Effector CD8-positive, alpha-beta T cell (primary cell): ENCODE measurements around the gene GIMAP4.
"Not testable (repeated sequence)": the region's sequence is repeated elsewhere in the genome, so short reads cannot be mapped to it uniquely, and the experiment has no call there.

Source experiments
- DNase-seq: peaks from one replicate; lab custom pipeline; 2025; lab: John Stamatoyannopoulos, UW
- total RNA-seq, 4 experiments: gene quantifications; one replicate each; lab custom pipeline; 2026; lab: John Stamatoyannopoulos, UW

GIMAP4 gene
- 57.4 to 277 (median 169) reads per million in 4 experiments for total RNA-seq

DNA sequence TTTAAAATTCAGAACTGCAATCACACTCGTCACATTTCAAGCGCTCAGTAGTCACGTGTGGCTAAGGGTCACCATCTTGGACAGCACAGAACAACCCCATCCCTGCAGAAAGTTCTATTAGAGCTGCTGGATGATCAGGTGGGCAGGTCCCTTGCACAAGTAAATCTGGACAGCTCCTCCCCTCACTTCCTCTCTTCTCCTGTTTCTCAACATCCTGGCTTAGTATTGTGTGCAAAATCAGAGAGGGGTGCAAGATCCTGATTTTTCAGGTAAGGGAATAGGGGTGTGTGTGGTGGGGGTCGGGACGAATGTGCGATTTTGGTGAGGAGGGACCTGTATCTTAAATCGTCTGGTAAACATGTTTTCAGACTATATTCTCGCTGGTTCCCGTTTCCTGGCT, at the start of gene GIMAP4:
GIMAP4 (plus strand) TSS at position 222 of the 400 bp plus-strand sequence. CDS start 2,512 bp downstream, outside the sequence.
- DNase-seq: no peak

DNA sequence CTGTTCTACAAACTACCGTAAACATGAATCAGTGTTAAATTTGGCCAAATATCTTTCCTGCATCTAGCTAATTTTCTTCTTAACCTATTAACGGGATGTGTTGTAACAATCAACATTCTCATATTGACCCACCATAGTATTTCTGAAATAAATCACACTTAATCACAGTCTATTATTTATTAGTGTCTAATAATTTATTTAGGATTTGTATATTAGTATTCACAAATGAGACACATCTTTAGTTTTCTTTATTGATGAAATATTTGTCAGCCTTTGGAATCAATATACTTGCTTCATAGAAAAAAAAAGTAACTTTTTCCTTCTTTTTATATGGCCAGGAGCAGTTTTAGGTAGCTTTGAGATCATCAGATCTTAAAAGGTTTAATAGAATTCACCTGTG, 47.9 kb upstream of the GIMAP4 start:
- DNase-seq: no peak

DNA sequence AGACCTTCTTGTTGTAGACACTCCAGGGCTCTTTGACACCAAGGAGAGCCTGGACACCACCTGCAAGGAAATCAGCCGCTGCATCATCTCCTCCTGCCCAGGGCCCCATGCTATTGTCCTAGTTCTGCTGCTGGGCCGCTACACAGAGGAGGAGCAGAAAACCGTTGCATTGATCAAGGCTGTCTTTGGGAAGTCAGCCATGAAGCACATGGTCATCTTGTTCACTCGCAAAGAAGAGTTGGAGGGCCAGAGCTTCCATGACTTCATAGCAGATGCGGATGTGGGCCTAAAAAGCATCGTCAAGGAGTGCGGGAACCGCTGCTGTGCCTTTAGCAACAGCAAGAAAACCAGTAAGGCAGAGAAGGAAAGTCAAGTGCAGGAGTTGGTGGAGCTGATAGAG, 47.0 kb upstream of the GIMAP4 start:
- DNase-seq: no peak

DNA sequence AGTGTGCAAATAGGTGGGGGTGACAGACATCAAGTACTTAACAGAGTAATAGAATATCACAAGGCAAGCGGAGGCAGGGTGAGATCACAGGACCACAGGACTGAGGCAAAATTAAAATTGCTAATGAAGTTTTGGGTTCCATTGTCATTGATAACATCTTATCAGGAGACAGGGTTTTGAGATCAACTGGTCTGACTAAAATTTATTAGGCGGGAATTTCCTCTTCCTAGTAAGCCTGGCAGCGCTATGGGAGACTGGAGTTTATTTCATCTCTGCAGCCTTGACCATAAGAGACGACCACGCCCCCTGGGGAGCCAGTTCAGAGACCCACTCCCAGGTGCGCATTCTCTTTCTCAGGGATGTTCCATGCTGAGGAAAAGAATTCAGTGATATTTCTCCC, 44.3 kb upstream of the GIMAP4 start:
- not testable (repeated sequence) for DNase-seq

DNA sequence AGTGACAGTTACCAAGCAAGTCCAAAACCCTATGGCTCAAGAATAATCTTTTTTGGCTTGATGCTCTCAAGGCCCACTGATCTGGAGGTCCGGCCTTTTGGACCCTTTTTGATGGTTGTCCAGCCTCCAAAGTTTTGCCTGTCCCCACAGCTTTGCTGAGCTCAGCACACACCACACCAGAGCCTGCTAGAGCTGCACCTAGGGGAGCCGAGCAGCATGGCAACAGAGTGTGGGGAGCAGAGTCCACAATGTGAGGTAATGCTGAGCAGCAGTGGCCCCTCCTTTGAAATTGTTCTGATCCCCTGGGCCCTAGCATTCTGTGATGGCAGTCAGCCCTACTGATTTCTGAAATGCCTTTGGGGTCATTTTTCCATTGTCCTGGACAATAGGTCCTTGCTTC, 43.2 kb upstream of the GIMAP4 start:
- DNase-seq: no peak

DNA sequence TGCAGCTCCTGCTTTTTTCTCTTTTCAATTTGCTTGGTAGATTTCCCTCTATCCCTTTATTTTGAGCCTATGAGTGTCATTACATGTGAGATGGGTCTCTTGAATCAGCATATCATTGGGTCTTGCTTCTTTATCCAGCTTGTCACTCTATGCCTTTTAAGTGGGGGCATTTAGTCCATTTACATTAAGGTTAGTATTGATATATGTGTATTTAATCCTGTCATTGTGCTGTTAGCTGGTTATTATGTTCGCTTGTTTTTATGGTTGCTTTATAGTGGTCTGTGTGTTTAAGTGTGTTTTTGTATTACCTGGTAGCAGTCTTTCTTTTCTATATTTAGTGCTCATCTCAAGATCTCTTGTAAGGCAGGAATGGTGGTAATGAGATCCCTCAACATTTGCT, 35.5 kb upstream of the GIMAP4 start:
- no peak for DNase-seq

DNA sequence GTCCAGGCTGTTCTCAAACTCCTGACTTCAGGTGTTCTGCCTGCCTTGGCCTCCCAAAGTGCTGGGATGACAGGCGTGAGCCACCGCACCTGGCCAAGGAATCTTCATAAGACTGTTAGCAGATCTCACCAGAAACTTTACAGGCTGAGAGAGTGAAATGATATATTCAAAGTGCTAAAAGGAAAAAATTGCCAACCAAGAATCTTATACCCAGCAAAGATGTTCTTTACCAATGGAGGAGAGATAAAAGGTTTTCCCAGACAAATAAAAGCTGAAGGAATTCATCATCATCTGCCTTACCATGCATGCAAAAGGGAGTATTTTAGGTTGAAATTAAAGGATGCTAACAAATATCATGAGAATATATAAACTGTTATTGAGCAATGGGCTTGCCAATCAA, 28.9 kb upstream of the GIMAP4 start:
- no peak for DNase-seq

DNA sequence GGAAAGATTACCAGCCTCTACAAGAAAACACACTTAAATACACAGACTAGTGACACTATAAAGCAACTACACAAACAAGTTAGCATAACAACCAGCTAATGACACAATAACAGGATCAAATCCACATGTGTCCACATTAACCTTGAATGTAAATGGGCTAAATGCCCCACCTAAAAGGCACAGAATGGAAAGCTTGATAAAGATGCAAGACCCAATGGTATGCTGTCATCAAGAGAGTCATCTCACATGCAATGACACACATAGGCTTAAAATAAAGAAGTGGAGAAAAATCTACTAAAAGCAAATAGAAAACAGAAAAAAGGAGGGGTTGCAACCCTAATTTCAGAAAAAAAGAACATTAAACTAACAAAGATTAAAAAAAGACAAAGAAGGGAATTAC, 14.0 kb upstream of the GIMAP4 start:
- DNase-seq: no peak

DNA sequence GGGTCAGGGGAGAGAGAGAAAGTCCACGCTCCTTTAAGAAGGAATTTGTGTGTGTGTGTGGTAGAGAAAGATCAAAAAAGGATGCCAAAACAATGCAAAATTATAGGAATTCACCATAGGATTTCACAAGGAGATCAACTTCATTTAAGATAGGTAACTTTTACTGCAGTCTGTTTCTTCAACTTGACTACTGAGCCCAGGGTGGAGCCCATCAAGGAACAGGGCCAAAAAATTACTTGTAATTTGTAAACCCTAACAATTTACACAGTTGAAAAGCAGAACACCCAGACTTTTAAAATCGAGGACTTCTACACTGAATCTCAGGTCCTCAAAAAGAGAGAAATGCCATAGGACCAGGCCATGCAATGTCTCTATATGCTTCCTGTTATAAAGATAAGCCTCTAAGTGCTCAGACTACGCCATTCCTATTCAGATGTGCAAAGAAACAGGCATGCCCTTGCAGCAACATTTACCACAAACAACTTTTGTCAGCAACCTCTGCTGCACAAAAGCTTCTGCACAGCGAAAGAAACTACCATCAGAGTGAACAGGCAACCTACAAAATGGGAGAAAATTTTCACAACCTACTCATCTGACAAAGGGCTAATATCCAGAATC, 10.6 kb upstream of the GIMAP4 start:
- no peak for DNase-seq

DNA sequence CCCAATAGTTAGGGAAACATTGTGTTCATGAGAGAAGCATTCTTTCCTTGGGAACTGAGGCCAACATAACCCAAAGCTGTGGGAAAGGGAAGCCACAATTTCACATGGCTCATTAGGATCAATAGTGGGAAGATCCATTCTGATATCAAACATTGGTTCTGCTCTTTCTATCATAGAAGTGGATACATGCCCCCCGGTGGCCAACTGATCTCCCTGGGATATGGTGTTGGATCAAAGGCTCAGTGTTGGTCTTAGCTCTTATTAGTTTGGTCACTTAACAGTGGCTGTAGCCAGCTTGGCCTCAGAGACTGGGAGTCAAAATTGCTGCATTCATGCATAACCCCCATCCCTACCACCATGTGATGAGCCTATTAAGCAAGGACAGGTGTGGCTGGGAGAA, 6.7 kb upstream of the GIMAP4 start:
- DNase-seq: no peak

DNA sequence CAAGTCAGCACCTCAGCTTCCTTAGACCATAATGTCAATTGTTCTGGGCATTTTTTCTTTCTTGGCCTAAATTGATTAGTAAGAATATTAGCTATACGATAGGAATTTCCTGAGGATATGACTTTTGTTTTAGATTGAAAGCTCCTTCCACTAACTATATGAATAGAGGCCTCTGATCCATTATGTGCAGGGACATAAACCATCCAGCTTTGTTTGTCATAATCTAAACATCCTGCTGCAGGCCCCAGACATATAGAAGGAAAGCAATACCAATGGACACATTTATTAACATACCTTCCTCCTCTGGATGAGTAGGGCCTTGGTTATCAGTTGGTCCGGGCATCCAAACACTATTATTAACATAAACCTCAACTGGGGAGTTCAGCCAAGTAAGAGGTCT, 4.3 kb upstream of the GIMAP4 start:
- DNase-seq: no peak

DNA sequence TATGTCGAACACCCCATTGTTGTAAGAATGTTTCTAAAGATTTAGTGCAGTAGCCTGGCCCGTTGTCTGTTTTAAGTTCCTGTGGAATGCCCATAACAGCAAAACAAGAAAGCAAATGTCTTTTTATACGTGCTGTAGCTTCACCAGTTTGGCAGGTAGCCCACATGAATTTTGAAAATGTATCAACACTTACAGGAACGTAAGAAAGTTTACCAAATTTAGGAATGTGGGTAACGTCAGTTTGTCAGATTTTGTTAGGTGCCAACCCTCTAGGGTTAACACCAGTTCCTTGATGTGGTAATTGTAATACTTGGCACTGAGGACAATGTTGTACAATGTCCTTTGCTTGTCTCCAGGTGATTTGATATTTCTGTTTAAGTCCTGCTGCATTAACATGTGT, 3.2 kb upstream of the GIMAP4 start:
- DNase-seq: no peak

DNA sequence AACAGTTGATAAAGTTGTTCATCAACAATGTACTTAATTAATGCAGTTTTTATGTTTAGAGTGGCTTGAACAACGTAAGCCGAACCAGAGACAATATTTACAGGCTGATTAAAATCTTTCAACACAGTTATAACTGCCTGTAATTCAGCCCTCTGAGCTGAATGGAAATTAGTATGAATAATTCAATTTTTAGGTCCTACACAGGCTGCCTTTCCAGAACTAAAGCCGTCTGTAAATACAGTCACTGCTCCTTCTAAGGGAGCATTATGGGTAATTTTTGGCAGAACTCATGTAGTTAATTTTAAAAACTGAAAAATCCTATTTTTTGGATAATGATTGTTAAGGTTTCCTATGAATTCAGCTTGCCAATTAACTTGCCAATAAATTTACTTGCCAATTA, 2.6 kb upstream of the GIMAP4 start:
- no peak for DNase-seq

DNA sequence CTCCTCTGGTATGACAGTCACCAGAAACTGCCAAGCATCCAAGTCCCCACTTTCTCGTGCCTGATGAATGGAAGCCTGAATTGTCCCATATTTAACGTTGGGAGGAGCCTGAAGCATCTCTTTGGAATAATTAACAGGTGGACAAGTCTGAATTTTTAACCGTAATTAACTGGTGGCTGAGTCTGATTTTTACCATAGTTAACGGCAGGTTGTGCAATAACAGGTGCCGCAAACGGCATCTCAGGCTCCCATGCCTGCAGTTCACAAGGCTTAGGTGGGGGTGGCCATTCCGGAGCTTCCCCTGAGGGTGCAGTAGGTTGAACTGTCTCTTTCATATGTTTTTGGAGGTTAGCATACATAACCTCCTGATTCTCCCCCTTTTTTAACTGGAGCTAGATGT, 2.0 kb upstream of the GIMAP4 start:
- no peak for DNase-seq

DNA sequence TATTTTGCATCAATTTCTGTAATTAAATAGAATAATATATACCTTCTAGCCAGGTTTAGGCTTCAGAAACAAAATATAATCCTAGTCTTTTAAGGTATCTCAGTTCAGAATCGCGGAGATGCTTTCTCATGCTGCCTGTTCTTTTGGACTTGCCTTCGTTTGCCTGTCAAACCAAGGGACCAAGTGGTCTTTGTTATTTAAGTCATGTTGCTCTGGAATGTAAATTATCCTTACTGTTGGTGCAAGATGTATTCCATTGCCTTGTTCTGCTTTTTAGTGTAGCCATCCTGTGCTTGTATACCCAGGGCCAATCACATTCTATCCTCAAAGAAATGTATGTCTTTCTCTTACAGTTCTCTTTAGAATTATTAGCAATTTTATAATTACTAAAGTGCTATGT, 1.1 kb upstream of the GIMAP4 start:
- no peak for DNase-seq

DNA sequence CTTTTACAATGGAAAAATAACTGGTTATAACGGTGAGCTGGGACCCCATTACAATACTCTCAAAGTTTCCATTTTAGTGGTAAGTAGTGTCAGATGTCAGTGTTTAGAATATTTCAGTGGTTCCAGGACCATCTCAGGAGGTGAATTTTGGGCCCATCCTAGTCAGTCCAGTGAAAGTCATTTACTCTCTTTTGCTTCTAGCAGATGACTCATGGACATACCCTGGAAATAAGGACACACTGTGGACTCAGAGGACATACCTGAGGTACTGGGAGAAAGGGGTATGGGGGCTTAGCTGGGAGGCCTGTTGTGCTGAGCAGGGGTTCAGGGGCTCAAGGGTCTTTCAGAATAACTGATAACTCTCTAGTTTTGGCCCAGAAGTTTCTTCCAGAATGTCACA, 618 bp upstream of the GIMAP4 start:
- no peak for DNase-seq

DNA sequence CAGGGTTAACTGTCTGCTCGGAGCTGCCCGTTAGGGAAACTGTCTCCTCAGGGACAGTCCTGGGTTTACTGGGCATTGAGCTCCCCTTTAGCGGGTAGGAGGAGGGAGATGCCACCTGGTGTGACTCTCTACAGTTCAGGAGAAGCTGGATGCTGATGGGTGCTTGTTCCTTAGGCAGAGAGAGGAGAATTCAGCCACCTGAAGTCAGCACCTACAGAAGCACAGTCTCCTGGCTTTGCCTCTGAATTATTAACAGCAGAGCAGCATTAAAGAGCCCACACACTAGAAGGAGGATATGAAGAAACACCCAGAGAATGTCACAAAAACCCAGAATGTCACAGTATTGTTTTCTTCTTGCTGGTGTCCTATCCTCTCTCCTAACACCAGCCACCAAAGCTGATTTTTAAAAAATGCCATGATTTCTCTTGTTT, 696 bp downstream of the GIMAP4 start:
- DNase-seq: no peak

DNA sequence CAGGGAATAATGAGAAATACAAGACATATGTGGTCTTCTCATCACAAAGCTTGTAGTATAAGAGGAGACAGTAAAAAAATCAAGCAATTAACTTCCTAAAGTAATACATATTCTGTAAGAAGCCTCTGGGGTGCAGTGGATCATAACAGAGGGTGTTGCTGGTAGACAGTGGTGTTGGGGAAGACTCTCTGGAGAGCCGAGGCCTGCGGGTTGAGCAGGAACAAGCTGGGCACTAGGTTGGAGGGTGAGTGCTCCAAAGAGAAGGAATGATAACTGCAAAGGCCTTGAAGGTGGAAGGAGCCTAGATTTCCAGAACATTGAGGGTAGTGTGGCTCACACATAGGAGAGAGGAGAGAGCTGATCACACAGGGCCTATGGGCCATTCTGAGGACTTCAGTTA, 1.5 kb downstream of the GIMAP4 start:
- no peak for DNase-seq

DNA sequence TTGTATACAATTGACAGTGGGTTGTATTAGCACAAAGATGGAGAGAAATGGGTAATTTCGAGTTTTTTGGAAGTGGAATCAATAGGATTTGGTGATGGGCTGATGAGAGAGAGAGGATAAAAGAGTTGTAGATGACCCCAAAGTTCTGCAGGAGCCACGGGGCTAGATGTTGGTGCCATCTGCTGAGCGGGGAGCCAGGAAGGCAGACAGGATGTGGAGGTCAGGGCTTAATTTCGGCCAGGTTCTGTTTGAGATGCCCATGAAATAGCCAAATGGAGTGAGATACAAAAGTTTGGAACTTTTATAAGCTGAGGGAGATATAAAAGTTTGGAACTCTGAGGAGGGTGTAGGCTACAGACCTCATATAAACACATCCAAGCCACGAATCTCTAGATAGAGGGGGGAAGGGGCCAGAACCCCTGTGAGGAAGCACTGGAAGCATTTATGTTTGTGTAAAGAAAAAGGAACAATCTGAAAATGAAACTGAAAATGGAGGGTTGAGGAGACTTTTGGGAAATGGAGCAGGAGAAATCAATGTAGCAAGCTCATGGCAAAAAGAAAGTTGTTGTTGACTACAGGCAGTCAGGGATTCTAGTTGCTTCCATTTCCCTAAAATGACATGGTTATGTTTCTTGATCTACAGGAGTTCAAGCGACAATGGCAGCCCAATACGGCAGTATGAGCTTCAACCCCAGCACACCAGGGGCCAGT, 2.2 kb downstream of the GIMAP4 start:
- DNase-seq: no peak

DNA sequence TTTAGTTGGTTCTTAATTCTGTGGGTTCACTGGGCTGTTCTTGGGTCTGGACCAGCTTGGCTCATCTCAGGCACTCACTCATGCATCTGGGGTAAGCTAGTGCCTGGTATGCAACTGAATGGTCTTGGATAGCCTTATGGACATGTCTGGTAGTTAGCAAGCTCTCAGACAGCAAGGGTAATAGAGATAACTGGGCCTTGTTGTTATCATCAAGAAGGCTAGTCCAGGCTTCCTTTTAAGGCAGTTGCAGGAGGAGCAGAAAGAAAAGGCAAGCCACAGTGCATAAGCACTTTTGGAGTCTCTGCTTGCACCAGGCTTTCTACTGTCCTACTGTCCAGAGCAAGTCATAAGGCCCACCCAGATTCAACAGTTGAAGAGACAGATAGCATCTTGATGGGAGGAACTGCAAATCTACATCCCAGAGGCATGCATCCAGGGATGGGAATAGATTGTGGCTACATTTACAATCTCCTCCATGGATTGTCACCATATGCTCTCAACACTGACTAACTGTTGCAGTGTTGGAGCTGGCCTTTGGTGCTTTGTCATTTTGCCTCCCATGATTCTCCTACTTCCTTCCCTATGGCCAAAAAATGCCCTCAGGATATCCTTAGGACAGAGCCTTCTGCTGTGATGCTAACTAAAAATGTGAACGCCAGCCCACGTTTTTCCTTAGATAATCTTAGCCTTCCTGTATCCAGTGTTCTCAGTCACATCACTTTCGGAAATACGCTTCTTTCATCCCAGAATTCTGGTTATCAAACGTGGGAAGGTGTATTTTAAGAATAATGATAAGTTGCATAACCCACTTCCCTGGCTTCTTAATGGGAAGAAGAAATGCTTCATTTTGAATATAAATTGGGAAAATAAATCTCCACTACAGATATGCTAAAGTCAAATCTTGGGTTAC, 3.6 kb downstream of the GIMAP4 start:
- DNase-seq: no peak

DNA sequence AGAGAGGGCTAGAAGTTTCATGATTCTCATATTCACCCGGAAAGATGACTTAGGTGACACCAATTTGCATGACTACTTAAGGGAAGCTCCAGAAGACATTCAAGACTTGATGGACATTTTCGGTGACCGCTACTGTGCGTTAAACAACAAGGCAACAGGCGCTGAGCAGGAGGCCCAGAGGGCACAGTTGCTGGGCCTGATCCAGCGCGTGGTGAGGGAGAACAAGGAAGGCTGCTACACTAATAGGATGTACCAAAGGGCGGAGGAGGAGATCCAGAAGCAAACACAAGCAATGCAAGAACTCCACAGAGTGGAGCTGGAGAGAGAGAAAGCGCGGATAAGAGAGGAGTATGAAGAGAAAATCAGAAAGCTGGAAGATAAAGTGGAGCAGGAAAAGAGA, 5.3 kb downstream of the GIMAP4 start:
- DNase-seq: no peak

DNA sequence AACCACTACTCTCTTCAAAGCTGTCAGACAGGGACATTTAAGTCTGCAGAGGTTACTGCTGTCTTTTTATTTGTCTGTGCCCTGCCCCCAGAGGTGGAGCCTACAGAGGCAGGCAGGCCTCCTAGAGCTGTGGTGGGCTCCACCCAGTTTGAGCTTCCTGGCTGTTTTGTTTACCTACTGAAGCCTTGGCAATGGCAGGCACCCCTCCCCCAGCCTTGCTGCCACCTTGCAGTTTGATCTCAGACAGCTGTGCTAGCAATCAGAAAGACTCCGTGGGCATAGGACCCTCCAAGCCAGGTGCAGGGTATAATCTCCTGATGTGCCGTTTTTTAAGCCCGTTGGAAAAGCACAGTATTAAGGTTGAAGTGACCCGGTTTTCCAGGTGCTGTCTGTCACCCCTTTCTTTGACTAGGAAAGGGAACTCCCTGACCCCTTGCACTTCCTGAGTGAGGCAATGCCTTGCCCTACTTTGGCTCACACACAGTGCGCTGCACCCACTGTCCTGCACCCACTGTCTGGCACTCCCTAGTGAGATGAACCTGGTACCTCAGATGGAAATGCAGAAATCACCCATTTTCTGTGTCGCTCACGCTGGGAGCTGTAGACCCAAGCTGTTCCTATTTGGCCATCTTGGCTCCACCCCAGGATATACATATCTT, 12.9 kb downstream of the GIMAP4 start:
- DNase-seq: not testable (repeated sequence)
